ENCODE results near the gene PTEN.
"Not testable (repeated sequence)": the region's sequence is repeated elsewhere in the genome, so short reads cannot be mapped to it uniquely, and the experiment has no call there.

Gene PTEN

GRCh38 chr10:87873656-87874055, 10.2 kb downstream of the PTEN start:
- no peak for DNase-seq

- DNase-seq, result no peak
Measured at GRCh38 chr10:87875929-87876571, 12.6 kb downstream of the PTEN start.

DNA sequence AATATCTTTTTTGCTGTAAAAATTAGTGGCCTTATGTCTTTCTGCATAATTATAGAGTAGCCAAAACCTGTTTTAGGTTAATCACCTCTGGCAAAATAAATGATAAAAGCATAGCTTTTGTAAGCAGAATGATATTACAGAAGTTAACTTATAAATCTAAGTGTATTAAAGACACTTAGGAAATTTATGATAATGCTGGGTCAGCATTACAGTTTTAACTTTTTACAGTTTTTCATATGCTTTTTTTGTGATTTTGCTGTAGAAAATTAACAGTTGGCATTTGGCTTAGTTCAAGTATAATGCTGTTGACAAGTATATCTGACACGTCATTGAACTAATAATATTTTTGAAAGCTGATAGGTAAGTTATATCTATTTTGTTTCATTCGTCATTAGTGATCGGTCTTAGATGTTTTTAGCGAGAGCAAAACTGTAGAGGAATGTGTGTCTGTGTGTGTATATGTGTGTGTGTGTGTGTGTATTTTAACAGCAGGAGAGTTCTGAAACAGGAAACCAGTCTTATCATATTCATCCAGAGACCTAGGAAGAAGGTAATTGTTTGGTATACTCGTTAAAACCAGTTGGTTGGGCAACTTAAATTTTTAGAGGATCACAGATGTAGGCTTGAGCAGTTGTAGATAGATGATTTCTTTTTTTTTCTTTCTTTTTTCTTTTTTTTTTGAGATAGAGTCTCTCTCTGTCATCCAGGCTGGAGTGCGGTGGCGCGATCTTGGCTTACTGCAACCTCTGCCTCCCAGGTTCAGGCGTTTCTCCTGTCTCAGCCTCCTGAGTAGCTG, 15.4 kb downstream of the PTEN start:
- DNase-seq, result no peak

GRCh38 chr10:87880336-87880735, 16.9 kb downstream of the PTEN start:
- DNase-seq, result no peak

- not testable (repeated sequence) for DNase-seq
Measured at GRCh38 chr10:87881373-87882059, 18.1 kb downstream of the PTEN start.

- no peak for DNase-seq
Measured at GRCh38 chr10:87882555-87883294, 19.3 kb downstream of the PTEN start.

GRCh38 chr10:87886635-87887034, 23.2 kb downstream of the PTEN start:
- no peak for DNase-seq

- no peak for DNase-seq
Measured at GRCh38 chr10:87887146-87887545, 23.7 kb downstream of the PTEN start.

DNA sequence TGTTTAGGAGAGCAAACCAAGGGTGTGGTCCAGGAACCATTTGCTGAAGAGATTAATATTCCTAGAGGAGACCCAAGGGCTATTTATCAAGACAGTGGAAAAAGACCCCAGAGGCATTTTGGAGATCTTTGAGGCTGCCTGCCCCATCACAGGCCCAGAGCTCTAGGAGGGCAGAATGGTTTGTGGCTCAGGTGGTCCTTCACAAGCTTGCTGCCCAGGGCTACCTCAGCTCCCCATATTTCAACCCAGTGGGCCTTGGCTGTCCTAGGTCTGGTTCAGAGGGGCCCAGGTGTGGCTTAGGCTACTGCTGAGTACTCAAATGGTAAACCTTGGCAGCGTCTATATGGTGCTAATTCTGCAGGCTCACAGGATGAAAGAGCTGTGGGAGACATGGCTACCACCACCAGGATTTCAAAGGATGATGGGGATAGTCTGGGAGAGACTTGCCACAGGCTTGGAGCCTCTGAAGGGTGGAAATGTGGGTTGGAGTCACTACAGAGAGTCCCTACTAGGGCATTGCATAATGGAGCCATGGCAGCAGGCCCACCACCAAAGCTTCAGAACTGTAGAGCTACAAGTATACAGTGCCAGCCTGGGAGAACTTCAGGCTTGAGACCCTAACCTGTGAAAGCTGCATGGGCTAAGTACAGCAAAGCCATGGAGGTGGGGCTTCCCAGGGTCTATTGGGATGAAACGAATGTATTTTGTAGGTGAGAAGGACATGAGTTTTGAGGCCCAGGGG, 24.3 kb downstream of the PTEN start:
- DNase-seq, result no peak

DNA sequence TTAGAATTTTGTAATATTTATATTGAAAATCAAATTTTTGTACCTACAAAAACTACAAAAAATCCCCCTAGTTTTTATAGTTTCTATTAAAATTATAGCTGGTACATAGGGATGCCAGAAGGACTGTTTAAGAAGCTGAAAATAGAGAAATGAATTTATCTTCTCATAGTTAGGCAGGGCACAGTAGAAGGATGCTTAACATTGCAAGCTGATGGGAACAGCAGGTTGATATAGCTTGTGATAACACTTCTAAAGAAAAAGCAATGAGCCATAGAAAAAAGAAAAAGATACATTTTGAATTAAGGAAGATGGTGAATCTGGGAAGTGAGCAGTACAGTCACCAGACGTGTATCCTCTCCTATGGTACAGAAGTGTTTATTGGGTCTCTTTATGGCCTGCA, 32.0 kb downstream of the PTEN start:
- DNase-seq, result no peak

GRCh38 chr10:87896216-87896615, 32.8 kb downstream of the PTEN start:
- no peak for DNase-seq

GRCh38 chr10:87897957-87898356, 34.5 kb downstream of the PTEN start:
- DNase-seq, result not testable (repeated sequence)

DNA sequence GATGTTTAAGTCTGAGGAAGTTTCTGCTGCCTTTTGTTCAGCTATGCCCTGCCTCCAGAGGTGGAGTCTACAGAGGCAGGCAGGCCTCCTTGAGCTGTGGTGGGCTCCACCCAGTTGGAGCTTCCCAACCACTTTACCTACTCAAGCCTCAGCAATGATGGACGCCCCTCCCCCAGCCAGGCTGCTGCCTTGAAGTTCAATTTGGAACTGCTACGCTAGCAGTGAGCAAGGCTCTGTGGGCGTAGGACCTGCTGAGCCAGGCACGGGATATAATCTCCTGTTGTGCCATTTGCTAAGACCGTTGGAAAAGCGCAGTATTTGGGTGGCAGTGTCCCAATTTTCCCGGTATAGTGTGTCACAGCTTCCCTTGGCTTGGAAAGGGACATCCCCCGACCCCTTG, 40.0 kb downstream of the PTEN start:
- not testable (repeated sequence) for DNase-seq

DNA sequence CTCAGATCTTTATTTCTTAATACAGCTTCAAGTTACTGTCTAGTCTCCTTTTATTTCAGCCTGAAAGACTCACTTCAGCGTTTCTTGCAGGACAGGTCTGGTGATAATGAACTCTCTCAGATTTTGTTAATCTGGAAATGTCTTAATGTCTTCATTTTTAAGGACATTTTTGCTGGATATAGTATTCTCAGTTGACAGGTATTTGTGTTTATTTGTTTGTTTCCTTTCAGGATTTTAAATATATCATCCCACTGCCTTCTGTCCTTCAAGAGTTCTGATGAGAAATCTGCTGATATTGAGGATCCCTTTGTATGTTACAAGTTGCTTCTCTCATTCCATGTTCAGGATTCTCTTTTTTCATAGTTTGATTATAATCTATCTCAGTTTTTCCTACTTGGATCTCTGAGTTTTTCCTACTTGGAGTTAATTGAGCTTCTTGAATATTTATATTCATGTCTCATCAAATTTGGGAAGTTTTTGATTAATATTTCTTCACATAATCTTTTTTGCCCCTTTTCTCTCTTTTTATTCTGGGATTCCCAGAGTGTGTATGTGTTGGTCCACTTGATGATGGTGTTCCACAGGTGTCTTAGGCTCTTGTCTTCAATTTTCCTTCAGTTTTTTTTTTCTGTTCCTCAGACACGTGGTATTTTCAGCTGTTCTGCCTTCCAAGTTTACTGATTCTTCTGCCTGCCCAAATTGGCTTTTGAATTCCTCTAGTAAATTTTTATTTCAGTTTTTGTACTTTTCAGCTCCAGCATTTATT, 49.9 kb downstream of the PTEN start:
- no peak for DNase-seq

- no peak for DNase-seq
Measured at GRCh38 chr10:87915406-87915805, 52.0 kb downstream of the PTEN start.

- no peak for DNase-seq
Measured at GRCh38 chr10:87915989-87916388, 52.6 kb downstream of the PTEN start.

GRCh38 chr10:87916515-87916914, 53.1 kb downstream of the PTEN start:
- no peak for DNase-seq

DNA sequence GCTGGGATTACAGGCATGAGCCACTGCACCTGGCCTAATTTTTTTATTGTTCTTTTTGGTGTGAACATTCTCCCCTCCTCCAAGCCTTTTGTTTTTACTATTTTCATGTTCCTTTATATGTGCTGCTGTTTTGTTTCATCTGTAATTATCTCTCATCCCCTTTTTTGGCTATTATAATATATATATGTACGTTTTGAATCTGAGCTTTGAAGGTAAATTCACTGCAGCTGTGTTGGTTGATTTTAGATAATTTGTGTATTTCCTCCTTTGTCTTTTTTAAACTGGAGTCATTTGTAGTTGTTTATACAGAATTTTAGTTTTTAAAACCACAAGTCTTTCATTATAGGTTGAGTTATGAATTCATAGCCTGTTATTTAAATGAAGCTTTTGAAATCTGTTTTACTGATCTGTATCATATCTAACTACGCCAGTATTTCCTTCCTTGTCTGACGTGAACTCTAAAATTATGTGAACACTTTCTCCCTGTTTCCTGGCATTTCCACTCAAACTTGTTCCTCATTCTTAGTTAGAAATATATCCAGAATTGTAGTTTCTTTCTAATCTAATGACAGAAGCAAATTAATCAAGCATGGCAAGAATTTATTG, 54.9 kb downstream of the PTEN start:
- DNase-seq, result no peak

GRCh38 chr10:87920538-87920937, 57.1 kb downstream of the PTEN start:
- DNase-seq, result no peak

- DNase-seq, result no peak
Measured at GRCh38 chr10:87921931-87922688, 58.7 kb downstream of the PTEN start.

DNA sequence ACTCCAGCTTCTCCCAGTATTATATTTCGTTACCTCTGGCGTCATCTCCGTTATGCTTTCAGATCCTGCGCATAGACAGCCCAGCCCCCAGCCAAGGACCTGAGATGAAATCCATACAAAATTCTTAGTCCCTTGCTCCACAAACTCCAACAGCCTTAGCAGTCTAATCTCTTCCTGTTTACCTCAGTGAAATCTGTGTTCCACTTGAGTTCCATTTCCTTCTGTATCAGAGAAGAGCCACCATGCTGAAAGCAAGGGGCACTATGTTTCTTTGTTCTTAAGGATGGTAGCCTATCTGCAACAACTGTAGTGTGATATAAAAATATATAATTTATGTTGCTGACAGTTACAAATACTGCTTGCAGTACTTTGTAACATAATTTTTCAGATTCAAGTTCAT, 59.8 kb downstream of the PTEN start:
- DNase-seq, result no peak
